GM18951 (cell line): ENCODE results near the gene PTPRM.

ENCODE experiments used
- POLR2A ChIP-seq: IDR thresholded peaks from 4 replicates; pipeline ENCODE4 v1.6.1; 2011; ENCODE audit warnings: mild to moderate bottlenecking; ENCODE audit not compliant: insufficient read length, insufficient read depth; ENCODE audit errors: extremely low read depth
- in situ Hi-C: fragments of 300-500 bp; cut with MboI; formaldehyde crosslinking; loops from one replicate; pipeline ENCODE4 v1.12.0; 2022; ENCODE audit warnings: low sequenced_read_pairs, mixed read lengths, inconsistent platforms; ENCODE audit not compliant: unreplicated experiment

Gene PTPRM

DNA sequence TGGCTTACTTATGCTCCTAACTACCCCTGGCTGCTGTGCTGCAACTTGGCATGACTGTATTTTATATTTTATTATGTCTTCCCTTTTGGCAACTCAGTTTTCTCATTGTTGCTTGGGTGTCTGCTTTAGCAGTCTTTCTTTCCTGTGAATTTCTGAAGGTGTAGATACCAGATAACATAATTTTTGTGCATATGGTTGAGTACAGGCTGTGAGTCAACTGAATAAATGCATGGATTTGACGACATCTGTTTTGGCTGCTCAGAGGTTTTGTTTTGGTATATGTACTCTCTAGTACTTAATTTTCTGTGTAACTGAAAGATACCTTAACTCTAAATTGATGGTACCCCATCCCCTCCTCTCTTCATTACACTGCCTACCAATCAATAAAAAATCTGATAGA, 303.1 kb downstream of the PTPRM start:
- in situ Hi-C loops, result no loop called here

DNA sequence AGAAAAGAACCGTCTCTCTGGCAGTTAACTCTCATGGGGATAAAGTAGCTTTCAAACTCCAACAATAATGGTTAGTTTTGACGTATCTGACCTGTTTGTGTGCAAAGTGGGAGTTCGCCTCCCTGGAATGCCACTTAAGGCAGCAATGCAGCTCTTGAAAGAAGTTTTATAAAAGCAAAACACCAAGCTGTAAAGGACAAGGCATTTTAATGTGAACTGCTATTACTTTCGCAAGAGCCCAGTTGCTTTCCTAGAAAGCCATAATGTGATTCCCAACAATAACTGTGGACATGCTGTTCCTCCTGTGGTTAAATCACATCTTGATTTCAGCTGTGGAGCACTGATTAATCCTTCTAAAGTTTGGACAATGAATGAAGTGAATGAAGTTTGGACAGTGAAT, 303.7 kb downstream of the PTPRM start:
- in situ Hi-C loops, result no loop called here
- no peak for TF ChIP-seq POLR2A

More for the DNA sequence above, 303.1 kb downstream of the PTPRM start:
- TF ChIP-seq POLR2A, result no peak

DNA sequence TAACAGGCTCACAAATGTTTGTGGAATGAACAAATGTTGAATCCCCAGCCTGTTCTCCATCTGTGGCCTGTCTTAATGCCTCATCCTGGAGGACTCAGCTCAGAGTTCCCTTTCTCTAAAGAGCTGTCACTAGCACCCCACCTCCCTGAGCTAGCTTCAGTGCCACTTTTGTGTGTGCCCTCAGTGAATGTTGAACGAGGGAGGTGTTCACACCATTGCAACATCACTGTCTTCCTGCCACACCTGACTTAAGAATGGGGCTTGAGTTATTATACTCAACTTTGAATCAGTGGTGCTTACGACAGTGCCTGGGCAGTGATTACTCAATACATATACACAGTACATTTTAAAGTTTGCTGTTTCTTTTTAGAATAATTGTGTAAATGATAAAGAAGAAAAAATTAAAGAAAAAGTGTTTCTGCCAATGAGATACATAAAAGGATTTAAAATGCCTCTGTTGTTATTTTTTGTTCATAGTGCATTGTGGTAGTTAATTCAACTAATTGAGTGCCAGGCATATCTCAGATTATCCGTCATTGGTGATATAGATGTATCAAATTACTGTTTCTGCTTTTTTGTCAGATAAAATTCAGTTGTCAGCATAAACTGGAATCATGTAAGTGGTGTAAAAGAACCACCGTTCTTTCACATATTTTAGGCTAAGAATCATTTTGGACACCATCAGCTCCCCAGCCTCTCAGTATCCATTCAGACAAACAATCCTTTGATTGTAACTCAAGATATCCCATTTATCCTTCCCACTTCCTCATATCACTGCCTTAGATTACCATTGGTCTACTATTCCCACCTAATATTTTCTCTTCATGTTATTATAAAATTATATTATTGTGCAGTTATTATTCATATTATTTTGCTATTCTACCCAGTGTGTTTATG, 304.7 kb downstream of the PTPRM start:
- in situ Hi-C loops, result no loop called here
- no peak for TF ChIP-seq POLR2A

GRCh38 chr18:7872569-7872968, 305.5 kb downstream of the PTPRM start:
- TF ChIP-seq POLR2A, result no peak

DNA sequence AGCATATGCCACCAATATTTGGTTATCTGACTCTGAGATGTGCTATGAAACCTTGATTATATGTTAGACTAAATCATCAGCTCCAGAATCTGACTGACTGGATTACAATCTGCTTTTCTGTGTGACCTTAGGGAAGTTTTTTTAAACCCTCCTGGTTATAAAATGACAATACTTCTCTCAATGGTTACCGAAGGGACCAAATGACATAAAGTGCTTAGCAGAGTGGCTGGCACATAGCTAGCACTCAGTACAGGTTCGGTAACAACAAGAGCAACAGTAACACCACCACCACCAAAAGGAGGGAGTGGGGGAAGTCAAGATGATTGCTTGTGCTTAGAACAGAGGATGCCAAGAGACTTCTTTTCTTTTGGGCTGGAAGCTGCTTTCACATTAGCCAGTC, 306.2 kb downstream of the PTPRM start:
- in situ Hi-C loops, result no loop called here

More at GRCh38 chr18:7872569-7872968, 305.5 kb downstream of the PTPRM start:
- in situ Hi-C loops, result no loop called here

GRCh38 chr18:7876354-7877104, 309.4 kb downstream of the PTPRM start:
- in situ Hi-C loops, result no loop called here
- no peak for TF ChIP-seq POLR2A

More for the DNA sequence above, 306.2 kb downstream of the PTPRM start:
- TF ChIP-seq POLR2A, result no peak

- in situ Hi-C loops, result no loop called here
- no peak for TF ChIP-seq POLR2A
These were observed 310.5 kb downstream of the PTPRM start for GRCh38 chr18:7877609-7878008.

GRCh38 chr18:7878265-7879211, 311.4 kb downstream of the PTPRM start:
- TF ChIP-seq POLR2A, result no peak
- in situ Hi-C loops, result no loop called here

DNA sequence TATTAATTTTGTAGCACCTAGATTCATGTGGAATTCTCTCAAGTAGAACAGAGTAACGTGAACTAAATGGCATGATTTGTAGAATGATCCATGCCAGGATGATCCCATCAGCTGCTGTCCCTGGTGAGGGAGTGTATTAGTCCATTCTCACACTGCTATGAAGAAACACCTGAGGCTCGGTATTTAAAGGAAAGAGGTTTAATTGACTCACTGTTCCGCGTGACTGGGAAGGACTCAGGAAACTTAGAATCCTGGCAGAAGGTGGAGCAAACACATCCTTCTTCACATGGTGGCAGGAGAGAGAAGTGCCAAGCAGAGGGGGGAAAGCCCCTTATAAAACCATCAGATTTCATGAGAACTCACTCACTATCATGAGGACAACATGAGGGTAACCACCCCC, 312.6 kb downstream of the PTPRM start:
- in situ Hi-C loops, result no loop called here
- TF ChIP-seq POLR2A, result no peak

GRCh38 chr18:7885865-7886264, 318.7 kb downstream of the PTPRM start:
- in situ Hi-C loops, result no loop called here
- TF ChIP-seq POLR2A, result no peak

GRCh38 chr18:7886436-7886835, 319.3 kb downstream of the PTPRM start:
- no peak for TF ChIP-seq POLR2A
- in situ Hi-C loops, result no loop called here

DNA sequence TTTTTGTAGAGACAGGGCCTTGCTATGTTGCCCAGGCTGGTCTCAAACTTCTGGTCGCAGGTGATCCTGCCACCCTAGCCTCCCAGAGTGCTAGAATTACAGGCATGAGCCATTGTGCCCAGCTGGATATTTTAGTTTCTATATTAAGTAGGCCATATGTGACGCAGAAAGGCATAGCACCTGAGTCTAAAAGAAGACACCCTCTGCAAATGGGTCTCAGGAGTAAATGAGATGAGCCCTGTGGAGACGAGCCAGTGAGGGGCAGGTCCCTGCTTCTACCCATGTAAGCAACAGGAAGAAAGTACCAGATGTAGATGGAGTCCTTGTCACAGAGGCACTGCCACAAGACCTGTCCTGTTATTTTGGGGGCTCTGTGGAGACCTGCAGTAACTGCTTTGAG, 322.4 kb downstream of the PTPRM start:
- in situ Hi-C loops, result no loop called here
- no peak for TF ChIP-seq POLR2A

- TF ChIP-seq POLR2A, result no peak
- in situ Hi-C loops, result no loop called here
These were observed 323.0 kb downstream of the PTPRM start for GRCh38 chr18:7890075-7890474.
